Measurements from ENCODE around the gene ARSB.

The ARSB gene

GRCh38 chr5:78830528-78831046 lies 154.5 kb downstream of the ARSB start:
- no peak for DNase-seq

DNA sequence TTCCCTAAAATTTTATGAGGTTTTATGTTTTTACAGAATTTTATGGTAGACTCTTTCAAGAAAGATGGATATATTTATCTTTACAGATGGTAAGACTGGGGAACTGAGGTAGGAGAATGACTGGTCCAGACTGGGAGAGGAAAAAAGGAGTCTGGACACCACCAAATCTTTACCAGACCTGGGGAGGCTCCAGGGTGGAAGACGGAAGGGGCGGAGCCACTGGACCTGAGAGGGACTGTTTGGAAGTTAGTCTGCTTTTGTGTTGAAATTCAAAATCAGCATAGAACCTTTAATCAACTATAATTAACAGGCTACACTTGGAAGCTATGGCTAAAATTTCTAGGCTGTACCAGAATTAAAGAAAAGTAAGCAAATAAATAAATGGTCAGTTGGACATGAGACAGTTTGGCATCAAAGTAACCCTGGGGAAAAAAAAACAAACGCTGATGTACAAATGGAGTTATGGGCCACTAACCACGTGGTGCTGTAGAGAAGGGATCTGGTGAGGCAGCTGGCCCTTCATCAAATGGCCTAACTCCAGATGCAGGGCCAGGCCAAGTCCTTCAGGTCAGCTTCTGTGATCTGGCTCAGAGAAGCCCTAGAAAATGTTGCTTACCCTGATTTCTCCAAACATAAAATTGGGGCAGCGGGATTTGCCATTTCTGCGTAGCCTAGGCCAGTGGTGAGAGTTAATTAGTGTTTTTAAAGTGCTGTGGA lies 155.1 kb downstream of the ARSB start:
- DNase-seq: no peak

DNA sequence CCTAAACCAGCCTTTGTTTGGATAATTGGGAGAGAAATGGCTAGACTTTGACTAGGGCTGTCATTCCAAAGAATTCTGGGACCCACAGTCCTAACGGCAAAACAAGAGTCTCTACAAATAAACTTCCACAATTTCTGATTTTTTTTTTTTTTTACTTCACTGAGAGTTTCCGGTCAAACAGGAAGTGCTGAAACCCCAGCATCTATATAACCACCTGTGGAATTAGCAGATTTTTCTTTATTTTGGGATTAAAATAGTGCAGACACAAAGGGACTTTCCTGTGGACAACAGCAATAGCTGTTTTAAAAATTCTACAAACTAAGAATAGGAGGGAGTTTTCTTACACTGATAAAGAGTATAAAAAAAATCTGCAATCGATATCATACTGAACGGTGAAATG lies 157.4 kb downstream of the ARSB start:
- DNase-seq: no peak

DNA sequence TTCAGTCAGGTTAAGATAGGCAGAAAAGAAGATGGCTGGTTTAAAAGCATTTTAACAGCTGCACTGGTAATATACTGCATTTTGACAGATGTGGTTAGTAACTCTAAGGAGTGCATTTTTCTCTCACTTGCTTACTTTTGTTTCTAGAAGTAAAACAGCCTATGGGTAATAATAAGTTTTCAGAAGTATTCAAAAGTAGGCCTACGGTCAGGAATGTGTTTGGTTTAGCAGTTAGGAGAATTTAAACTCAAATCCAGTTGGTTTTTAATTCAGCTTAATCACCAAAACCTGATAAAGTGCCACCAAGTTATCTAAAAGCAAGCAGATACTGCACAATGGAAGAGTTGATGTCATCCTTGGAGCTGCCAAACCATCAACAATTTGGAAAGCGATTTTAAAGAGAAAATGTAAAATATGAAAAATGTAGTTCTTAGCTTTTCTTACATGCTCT lies 160.3 kb downstream of the ARSB start:
- no peak for DNase-seq

GRCh38 chr5:78823196-78823595 lies 161.9 kb downstream of the ARSB start:
- DNase-seq: no peak

- no peak for DNase-seq
Observed at GRCh38 chr5:78821536-78822021, 163.5 kb downstream of the ARSB start.

DNA sequence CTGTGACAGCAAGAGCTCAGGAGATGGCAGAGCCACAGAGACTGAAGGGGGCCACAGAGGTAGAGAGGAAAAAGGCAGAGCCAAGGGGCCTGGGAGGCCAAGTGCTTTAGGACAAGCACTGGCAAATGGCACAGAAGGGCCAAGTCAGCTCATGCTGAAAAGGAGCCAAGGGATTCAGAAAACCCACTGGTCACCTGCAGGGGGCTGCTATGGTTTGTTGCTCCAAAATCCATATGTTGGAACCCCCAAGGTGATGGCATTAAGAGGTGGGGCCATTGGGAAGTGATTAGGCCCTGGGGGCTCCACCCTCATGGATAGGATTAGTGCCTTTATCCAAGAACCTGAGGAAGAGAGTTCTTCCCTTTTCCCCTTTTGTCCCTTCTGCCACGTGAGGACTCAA lies 165.4 kb downstream of the ARSB start:
- no peak for DNase-seq

GRCh38 chr5:78819166-78819565 lies 165.9 kb downstream of the ARSB start:
- no peak for DNase-seq

DNA sequence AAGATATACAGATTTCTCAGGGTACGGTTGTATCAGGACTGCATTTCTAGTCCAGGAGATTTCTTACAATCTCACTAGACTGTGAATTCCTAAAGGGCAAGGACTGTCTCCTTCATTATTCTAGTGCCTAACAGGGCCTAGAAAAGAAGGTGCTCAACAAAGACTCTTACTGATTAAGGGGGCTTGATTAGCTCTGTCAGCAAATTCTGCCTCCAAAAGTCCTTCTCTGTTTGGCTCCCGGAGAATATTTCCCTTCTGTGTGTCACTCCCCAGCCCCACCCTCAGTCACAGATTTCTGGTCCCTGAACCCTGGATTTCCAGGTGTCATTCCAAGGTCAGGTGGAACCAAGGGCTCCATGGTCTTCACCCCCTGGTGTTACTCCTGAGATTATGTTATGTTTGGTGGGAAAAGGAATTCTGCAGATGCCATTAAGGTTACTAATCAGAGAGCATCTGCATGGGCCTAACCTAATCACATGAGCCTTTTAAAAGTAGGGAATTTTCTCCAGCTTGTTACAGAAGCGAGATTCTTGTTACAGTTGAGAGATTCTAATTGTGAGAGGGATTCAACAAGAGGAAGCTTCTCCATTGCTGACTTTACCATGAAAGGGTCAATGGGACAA lies 168.9 kb downstream of the ARSB start:
- no peak for DNase-seq

- DNase-seq: no peak
Observed at GRCh38 chr5:78813906-78814530, 171.1 kb downstream of the ARSB start.

- DNase-seq: no peak
Observed at GRCh38 chr5:78813286-78813685, 171.8 kb downstream of the ARSB start.

DNA sequence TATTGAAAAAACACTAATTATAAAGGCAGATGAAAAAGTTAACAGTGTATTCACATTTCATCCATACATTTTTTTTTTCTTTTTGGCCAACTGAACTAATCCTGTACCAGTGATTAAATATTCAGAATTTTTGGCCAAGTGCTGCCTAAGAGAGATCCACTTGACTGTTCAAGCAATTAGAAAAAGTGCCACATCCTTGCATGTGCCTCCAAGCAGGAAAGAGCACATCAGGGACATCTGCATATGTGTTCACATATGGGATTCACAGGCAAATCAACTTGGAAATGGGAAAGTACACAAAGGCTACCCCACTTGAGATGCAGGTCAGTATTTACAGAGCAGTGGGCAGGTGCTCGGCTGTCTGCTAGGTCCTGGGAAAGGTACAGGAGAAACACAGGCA lies 173.2 kb downstream of the ARSB start:
- DNase-seq: no peak

DNA sequence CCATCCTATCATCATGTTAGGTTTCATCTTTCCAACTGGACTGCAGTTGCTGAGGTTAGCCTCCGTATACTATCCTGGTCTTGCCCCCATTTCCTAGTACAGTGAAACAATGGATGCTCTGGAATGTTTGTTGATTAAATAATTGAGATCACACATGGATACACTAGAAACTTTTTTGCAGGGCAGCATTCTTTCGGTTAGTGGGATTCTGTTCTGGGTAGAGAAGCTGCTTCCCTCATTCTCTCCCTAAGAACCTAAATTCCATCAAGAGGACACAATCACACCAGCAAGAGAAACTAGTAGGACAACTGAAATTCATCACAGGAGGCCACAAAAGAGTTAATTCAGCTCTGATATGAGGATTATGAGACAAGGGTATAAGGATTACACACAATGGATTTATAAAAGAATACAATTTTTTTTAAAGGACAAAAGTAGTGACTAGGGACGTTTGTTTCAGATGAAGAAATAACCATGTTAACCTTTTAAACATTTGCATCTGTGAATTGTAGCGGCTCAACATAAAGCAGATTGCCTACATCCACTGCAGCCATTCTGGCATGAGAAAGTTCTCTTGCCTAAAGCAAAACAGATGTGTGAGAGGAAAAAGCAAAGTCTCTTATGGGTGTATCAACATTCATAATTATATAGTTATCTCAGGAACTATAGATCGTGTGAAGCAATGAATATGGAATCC lies 173.8 kb downstream of the ARSB start:
- no peak for DNase-seq

DNA sequence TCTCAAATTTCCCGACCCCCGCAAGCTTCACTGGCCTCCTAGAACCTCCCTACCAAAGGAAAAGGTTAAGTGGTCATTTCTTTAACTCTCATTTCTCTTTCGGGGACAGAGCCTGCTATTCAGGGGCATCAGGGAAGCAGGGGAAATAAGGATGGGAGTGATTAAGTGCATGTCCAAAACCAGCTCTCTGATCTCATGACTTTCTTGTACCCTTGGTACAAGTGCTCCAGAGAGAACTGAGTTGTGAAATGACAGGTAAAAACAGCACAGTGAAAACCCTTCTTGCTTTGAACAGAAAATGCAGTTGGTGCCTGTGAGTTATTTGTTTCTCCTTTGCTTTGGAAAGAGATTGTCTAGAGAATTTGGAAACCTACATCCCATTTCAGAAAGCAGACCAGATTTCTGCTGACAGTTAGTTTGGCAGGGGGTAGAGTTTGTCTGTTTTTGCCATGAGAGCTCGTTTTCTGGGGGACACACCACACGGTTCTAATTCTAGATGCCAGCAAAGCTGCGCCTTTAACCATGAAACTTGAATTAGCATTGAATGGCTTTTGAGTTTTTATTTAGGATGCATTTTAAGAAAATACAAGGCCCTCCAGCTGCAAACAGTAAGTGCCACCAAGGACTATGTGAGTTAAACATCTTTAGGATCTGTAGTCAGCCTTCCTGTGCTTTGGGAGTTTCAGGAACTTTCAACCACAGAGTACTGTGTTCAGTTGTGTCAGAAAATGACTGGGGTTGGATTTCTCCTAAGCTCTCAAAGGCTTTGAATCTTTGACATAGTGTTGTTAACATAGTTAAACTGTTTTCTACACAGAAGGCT lies 174.8 kb downstream of the ARSB start:
- no peak for DNase-seq

DNA sequence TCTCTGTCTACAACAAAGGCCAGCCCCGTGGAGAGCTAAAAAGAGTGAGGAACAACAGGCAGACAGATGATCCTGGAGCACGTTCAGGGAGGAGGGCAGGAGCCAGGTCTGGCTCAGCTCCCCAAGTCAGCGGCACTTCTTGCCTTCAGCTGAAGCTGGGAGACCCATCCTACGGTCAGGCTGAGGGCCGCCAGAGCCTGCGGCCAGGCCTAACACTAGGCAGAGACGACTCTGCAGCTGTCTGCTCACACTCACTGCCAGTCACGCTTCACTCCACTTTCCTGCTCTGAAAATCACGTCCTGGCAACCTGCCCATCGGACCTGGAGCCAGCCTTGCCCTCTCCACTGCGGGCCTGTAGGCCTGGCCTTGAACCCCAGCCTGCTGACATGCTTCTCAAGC lies 175.7 kb downstream of the ARSB start:
- DNase-seq: no peak

DNA sequence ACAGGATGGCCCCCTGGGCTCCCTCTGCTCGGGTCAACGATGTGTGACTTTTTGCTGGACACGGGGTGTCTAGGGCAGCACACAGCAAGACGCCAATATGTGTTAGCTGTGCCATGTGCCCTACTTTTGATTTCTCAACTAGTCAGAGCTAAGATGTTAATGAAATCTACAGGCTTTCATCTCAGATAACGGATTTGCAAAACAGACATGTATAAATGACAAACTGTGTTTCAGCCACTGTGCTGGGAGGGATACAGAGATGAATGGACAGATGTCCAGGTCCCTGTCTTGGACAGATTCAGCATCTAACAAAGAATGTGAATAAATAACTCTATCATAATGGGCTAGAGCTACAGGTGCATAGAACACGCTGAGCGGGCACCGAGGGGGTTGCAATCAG lies 176.3 kb downstream of the ARSB start:
- DNase-seq: no peak

- no peak for DNase-seq
Observed at GRCh38 chr5:78808380-78808779, 176.7 kb downstream of the ARSB start.

DNA sequence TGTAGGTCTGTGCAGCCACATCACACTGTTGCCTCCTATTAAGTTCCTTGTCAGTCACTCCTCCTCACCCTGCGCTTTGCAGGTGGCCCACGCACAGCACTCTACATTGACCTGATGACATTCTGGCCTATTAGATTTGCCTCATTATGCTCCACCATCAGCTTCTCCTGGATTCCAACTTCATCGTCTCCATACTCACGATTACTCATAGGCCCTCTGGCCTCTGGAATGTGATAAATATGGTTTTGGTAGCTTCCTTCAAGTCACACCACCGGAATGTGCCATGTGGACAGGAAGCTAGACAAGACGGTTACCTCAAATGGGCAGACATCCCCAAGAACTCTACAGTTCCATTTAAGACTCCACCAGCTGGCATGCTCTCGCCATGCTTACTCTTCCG lies 178.6 kb downstream of the ARSB start:
- peak; percentile 92 for DNase-seq

DNA sequence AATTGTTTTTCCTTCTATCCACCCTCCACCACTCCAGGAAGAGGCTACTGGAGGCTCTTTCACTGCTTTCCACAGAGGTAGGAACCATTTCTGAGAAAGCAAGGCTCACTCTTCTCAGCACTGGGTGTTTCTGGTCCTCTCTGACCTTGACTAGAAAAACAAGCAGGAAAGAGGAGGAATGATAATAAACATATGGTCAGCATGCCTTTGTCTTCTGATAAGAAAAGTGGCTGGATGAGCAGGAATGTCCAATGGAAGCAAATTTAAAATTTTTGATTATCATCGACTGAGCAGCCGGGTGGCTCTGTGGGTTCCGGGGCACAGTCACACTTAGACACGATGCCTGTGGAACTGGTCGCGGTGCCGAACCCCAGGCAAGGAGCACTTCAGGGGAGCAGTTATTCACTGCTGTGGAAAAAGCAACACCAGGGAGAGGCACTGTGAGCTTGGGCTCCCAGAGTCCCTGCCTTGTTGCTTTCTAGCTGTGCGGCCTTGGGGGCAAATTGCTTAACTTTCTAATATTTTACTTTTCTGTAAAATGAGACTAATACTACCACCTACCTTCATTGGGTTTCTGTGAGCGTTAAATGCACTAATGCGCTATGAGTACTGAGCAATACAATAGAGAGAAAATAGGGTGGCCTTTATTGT lies 179.5 kb downstream of the ARSB start:
- DNase-seq: no peak

DNA sequence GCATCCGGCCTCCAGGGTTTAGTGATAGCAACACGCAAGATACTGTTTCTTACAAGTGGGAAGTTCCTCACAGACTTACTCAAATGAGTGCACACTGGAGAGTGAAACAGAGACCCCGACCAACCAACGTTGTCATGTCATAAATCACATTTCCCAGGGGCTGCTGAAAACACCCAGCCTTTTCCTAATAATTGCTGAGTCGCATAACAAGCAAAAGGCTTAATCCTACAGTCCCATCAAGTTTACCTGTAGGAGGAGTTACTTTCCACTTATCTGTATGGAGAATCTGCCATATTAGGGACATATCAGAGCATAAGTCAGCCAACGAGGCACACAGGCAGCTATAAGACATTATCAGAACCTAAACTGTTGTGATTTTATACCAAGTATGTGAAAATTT lies 180.1 kb downstream of the ARSB start:
- DNase-seq: no peak

- DNase-seq: no peak
Observed at GRCh38 chr5:78803941-78804340, 181.2 kb downstream of the ARSB start.

DNA sequence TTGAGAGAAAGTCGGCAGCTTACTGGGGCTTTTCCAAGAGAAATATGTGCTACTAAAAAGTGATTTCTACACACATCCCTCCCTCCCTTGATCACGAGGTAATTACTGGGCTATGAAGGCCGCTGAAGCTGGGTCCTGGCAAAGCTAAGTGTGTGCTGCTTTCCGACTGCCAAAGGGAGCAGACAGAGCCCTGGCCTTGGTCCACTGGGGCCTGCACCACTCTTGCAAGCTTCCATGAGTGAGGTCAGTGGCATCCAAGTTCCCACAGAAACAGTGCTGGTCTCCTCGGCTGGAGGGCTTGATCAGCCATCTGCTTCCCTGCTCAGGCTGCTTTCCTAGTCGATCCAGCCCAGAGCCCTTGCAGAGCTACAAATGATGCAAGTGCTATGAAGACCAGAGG lies 181.8 kb downstream of the ARSB start:
- no peak for DNase-seq
